CD14-positive monocyte (primary cell): ENCODE measurements around the gene CACNA2D1. TPM values are rescaled to one million over a fixed set of nuclear protein-coding genes. Genes with fewer than 3 reads are reported as not detected.

Experiments used
- DNase-seq, 3 donors: peaks; one replicate each; pipeline ENCODE4 v3.0.0-alpha.2; 2011 to 2022
- H2AFZ ChIP-seq: 2 replicates; pipeline ENCODE4 v1.6.0; 2012; ENCODE audit warnings: mild to moderate bottlenecking, low read depth, low read length, inconsistent platforms; ENCODE audit not compliant: insufficient read depth, poor library complexity, severe bottlenecking
- H3K27ac ChIP-seq, 2 donors: 1 replicate in 1 of 2; 2 replicates in 1 of 2; pipeline ENCODE4 v1.5.1; 2012 to 2013; ENCODE audit warnings: low read length in 2 of 2, control low read depth in 1 of 2, inconsistent platforms in 1 of 2, low read depth in 1 of 2, mild to moderate bottlenecking in 1 of 2
- H3K27me3 ChIP-seq, 2 donors: one replicate each; pipeline versions ENCODE4 v1.6.0 to v1.6.1; 2011 to 2013; ENCODE audit warnings: low read length in 2 of 2; ENCODE audit not compliant: control insufficient read depth in 2 of 2, insufficient read depth in 2 of 2
- H3K36me3 ChIP-seq, 2 donors: replicated peaks in 1 of 2; 1 replicate in 1 of 2; 2 replicates in 1 of 2; pipeline versions ENCODE4 v1.5.1 to v1.6.1; 2012 to 2013; ENCODE audit warnings: low read length in 2 of 2, control low read depth in 1 of 2, inconsistent platforms in 1 of 2, mild to moderate bottlenecking in 1 of 2; ENCODE audit not compliant: insufficient read depth in 2 of 2, control insufficient read depth in 1 of 2
- H3K4me1 ChIP-seq, 2 donors: 1 replicate in 1 of 2; 2 replicates in 1 of 2; pipeline versions ENCODE4 v1.5.1 to v1.6.1; 2012 to 2013; ENCODE audit warnings: low read length in 2 of 2, control low read depth in 1 of 2, inconsistent platforms in 1 of 2, mild to moderate bottlenecking in 1 of 2, moderate library complexity in 1 of 2; ENCODE audit not compliant: insufficient read depth in 2 of 2, control insufficient read depth in 1 of 2
- H3K4me2 ChIP-seq: replicated peaks from 2 replicates; pipeline ENCODE3; 2012; ENCODE audit warnings: low read length, moderate library complexity, mild to moderate bottlenecking; ENCODE audit not compliant: poor library complexity, severe bottlenecking; ENCODE audit errors: extremely low read depth
- H3K4me3 ChIP-seq, 3 experiments: fragments of 200-600 bp in 1 of 3; sonication (generic) in 1 of 3; replicated peaks in 1 of 3; 1 replicate in 2 of 3; 2 replicates in 1 of 3; pipeline ENCODE4 v1.5.1; 2011 to 2013; ENCODE audit warnings: low read length in 3 of 3, mild to moderate bottlenecking in 3 of 3, control low read depth in 2 of 3, low read depth in 2 of 3, inconsistent platforms in 1 of 3, moderate library complexity in 1 of 3
- H3K79me2 ChIP-seq: 2 replicates; pipeline ENCODE4 v1.6.0; 2012; ENCODE audit warnings: mild to moderate bottlenecking, control low read depth, inconsistent platforms, low read length, moderate library complexity; ENCODE audit not compliant: insufficient read depth
- H3K9ac ChIP-seq: 2 replicates; pipeline ENCODE4 v1.6.0; 2017; ENCODE audit warnings: low read length, mild to moderate bottlenecking; ENCODE audit not compliant: insufficient read depth, poor library complexity, severe bottlenecking
- H3K9me3 ChIP-seq, 2 donors: replicated peaks in 1 of 2; 1 replicate in 1 of 2; 2 replicates in 1 of 2; pipeline versions ENCODE4 v1.5.1 to v1.6.1; 2012 to 2013; ENCODE audit warnings: low read length in 2 of 2, control low read depth in 1 of 2; ENCODE audit not compliant: control insufficient read depth in 1 of 2, insufficient read depth in 1 of 2
- H4K20me1 ChIP-seq: 2 replicates; pipeline ENCODE4 v1.6.0; 2012; ENCODE audit warnings: mild to moderate bottlenecking, low read length, control low read depth, moderate library complexity; ENCODE audit not compliant: insufficient read depth
- H3K27ac Mint-ChIP-seq, 7 donors: one replicate each; pipeline ENCODE4 v1.8.0; 2020; ENCODE audit warnings: mild to moderate bottlenecking in 7 of 7, mixed read lengths in 7 of 7, moderate library complexity in 6 of 7, inconsistent platforms in 2 of 7
- H3K27me3 Mint-ChIP-seq, 3 donors: one replicate each; pipeline ENCODE4 v1.8.0; 2021 to 2022; ENCODE audit warnings: low read depth in 3 of 3, mild to moderate bottlenecking in 3 of 3, mixed read lengths in 3 of 3, moderate library complexity in 3 of 3, inconsistent platforms in 1 of 3
- H3K36me3 Mint-ChIP-seq, 2 donors: one replicate each; pipeline ENCODE4 v1.8.0; 2020; ENCODE audit warnings: mixed read lengths in 2 of 2, inconsistent platforms in 1 of 2, mild to moderate bottlenecking in 1 of 2
- H3K4me1 Mint-ChIP-seq: one replicate; pipeline ENCODE4 v1.8.0; 2020; ENCODE audit warnings: mild to moderate bottlenecking, mixed read lengths
- H3K4me3 Mint-ChIP-seq, 2 donors: one replicate each; pipeline ENCODE4 v1.8.0; 2020; ENCODE audit warnings: mild to moderate bottlenecking in 2 of 2, mixed read lengths in 2 of 2, moderate library complexity in 1 of 2
- H3K9me3 Mint-ChIP-seq, 7 donors: one replicate each; pipeline ENCODE4 v1.8.0; 2020 to 2022; ENCODE audit warnings: mixed read lengths in 7 of 7, mild to moderate bottlenecking in 6 of 7, moderate library complexity in 6 of 7, inconsistent platforms in 2 of 7
- WGBS: methylation state at CpG from one replicate; pipeline ENCODE4 v1.1.5; 2013; ENCODE audit warnings: missing lambda C conversion rate; ENCODE audit not compliant: insufficient coverage; 5-methylcytosine and 5-hydroxymethylcytosine counted together
- intact Hi-C, 2 donors: fragments of 100-400 bp; cut with micrococcal nuclease; formaldehyde crosslinking; loops; one replicate each; pipeline versions ENCODE4 v1.15.0 to v1.15.1; 2023
- polyA plus RNA-seq, 3 donors: library from polyadenylated mRNA; depleted of rRNA in 1 of 3; unstranded in 2 of 3; stranded (reverse) in 1 of 3; fragments of 300-500 nt in 2 of 3; fragments of >200 nt in 1 of 3; fragmentation: Illumina TruSeq in 2 of 3; gene quantifications; 1 replicate in 2 of 3; 2 replicates in 1 of 3; pipeline ENCODE4 v1.2.3, GENCODE V29; 2012 to 2021
- TF ChIP-seq, protein P1 (sequence below): fragments of 200-600 bp; IDR thresholded peaks from one replicate; pipeline ENCODE4 v1.8.0; 2022; ENCODE audit warnings: antibody characterized with exemption, mild to moderate bottlenecking

Gene CACNA2D1
- polyA plus RNA-seq, 3 donors, result 0.02 TPM; not detected in 2

- H3K9me3 Mint-ChIP-seq, result no peaks in the 10 kb centered on the region
- Histone ChIP-seq H4K20me1 (no peaks in the 10 kb centered on the region), H3K9me3 (no peaks in the 10 kb centered on the region), H3K27ac (no peak overlapping the region), H3K27me3 (no peaks in the 10 kb centered on the region), H3K4me1 (no peaks in the 10 kb centered on the region), H3K36me3 (no peaks in the 10 kb centered on the region), H3K9ac (no peak overlapping the region), H3K4me3 (no peak overlapping the region), H3K4me2 (no peak overlapping the region), H2AFZ (no peak overlapping the region), H3K79me2 (no peaks in the 10 kb centered on the region)
- H3K4me1 Mint-ChIP-seq, result no peaks in the 10 kb centered on the region
- TF ChIP-seq, protein P1, sequence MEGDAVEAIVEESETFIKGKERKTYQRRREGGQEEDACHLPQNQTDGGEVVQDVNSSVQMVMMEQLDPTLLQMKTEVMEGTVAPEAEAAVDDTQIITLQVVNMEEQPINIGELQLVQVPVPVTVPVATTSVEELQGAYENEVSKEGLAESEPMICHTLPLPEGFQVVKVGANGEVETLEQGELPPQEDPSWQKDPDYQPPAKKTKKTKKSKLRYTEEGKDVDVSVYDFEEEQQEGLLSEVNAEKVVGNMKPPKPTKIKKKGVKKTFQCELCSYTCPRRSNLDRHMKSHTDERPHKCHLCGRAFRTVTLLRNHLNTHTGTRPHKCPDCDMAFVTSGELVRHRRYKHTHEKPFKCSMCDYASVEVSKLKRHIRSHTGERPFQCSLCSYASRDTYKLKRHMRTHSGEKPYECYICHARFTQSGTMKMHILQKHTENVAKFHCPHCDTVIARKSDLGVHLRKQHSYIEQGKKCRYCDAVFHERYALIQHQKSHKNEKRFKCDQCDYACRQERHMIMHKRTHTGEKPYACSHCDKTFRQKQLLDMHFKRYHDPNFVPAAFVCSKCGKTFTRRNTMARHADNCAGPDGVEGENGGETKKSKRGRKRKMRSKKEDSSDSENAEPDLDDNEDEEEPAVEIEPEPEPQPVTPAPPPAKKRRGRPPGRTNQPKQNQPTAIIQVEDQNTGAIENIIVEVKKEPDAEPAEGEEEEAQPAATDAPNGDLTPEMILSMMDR, result no peak
- whole genome bisulfite sequencing, result 67% methylated on average over 3 of the region's 3 CpGs
- H3K4me3 Mint-ChIP-seq, result no peak overlapping the region
- H3K36me3 Mint-ChIP-seq, result no peaks in the 10 kb centered on the region
- DNase-seq, result no peak
- no peak overlapping the region for H3K27ac Mint-ChIP-seq
- intact Hi-C loops, result no loop called here
- peaks cover 0 to 2% (median 1%) of the 10 kb centered on the region in 3 donors for H3K27me3 Mint-ChIP-seq
These were observed 220.0 kb downstream of the CACNA2D1 start for GRCh38 chr7:82223580-82223979.

DNA sequence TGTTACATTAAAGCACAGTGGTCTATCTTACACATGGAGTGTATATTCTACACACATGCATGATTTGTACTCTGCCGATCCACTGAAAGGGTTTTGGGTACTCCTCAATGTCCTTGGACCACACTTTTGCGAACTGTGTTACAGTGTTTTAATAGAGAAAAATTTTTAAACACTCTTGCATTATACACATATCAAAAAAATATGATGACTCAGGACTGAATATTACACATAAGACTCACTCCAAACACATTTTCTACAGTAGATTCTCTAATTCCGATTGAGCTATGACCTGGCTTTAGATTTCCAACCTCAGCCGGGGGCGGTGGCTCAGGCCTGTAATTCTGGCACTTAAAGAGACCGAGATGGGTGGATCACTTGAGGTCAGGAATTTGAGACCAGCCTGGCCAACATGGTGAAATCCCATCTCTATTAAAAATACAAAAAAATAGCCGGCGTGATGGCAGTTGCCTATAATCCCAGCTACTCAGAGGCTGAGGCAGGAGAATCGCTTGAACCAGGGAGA is 222.4 kb downstream of the CACNA2D1 start:
- no peak overlapping the region for H3K4me3 ChIP-seq
- H3K79me2 ChIP-seq, result no peaks in the 10 kb centered on the region
- no peak for DNase-seq
- H3K4me2 ChIP-seq, result no peak overlapping the region
- H3K36me3 ChIP-seq, result no peaks in the 10 kb centered on the region
- H3K27ac ChIP-seq, result no peak overlapping the region
- H3K9me3 ChIP-seq, result no peaks in the 10 kb centered on the region
- H3K4me1 ChIP-seq, result no peaks in the 10 kb centered on the region
- no peak overlapping the region for H3K27ac Mint-ChIP-seq
- no CpG with 5 or more reads among the region's 9 CpGs for WGBS
- no peaks in the 10 kb centered on the region for H3K27me3 ChIP-seq
- no peaks in the 10 kb centered on the region for H3K36me3 Mint-ChIP-seq
- H3K9ac ChIP-seq, result no peak overlapping the region
- TF ChIP-seq, protein P1, result no peak
- peaks cover 0 to 2% (median 1%) of the 10 kb centered on the region in 3 donors for H3K27me3 Mint-ChIP-seq
- no peaks in the 10 kb centered on the region for H4K20me1 ChIP-seq
- no peaks in the 10 kb centered on the region for H3K4me1 Mint-ChIP-seq
- H3K9me3 Mint-ChIP-seq, result no peaks in the 10 kb centered on the region
- H3K4me3 Mint-ChIP-seq, result no peak overlapping the region
- no peak overlapping the region for H2AFZ ChIP-seq
- intact Hi-C loops, result no loop called here
